Measurements from ENCODE around the gene NECTIN4.

DNA sequence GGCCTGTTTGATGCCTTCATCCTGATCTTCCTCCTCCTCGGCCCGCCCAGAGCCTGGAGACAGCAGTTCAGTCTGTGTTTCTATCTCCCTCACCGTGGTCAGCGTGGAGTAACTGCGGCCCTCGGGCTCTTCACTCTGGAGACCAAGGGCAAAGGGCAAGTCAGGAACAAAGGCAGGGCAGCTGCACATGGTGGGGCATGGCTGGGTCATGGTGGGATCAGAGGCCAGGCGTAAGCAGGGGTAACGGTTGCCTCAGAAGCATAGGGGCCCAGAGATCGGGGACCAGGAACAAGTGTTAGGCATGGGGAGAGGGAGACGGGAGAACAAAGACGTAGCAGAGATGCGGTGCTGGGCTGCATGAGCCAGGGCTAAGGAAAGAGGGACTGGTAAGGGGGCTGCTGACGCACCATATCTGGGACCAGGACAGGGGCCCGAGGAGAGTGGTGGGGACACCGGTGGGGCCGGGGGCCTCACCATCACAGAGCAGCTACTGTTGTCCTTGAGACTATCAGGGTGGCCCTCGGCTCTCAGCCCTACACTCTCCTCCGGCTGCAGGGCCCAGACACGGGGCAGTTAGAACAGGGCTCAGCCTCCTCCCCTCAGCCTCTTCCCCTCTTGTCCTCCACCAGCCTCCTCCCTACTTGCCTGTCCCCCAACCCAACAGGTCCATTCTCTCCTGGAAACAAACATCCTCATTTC is 16.5 kb downstream of the NECTIN4 start:
- TF ChIP-seq, protein P1, sequence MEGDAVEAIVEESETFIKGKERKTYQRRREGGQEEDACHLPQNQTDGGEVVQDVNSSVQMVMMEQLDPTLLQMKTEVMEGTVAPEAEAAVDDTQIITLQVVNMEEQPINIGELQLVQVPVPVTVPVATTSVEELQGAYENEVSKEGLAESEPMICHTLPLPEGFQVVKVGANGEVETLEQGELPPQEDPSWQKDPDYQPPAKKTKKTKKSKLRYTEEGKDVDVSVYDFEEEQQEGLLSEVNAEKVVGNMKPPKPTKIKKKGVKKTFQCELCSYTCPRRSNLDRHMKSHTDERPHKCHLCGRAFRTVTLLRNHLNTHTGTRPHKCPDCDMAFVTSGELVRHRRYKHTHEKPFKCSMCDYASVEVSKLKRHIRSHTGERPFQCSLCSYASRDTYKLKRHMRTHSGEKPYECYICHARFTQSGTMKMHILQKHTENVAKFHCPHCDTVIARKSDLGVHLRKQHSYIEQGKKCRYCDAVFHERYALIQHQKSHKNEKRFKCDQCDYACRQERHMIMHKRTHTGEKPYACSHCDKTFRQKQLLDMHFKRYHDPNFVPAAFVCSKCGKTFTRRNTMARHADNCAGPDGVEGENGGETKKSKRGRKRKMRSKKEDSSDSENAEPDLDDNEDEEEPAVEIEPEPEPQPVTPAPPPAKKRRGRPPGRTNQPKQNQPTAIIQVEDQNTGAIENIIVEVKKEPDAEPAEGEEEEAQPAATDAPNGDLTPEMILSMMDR (IDR thresholded peaks at IDR 0.05; ENCODE audit: insufficient read depth, low read length, poor library complexity, severe bottlenecking), result no peak
- TF ChIP-seq EZH2phosphoT487 (conservative IDR thresholded peaks at IDR 0.05; ENCODE audit: low read length), result no peak
